ENCODE data around the gene GPRC5B.

Gene GPRC5B

DNA sequence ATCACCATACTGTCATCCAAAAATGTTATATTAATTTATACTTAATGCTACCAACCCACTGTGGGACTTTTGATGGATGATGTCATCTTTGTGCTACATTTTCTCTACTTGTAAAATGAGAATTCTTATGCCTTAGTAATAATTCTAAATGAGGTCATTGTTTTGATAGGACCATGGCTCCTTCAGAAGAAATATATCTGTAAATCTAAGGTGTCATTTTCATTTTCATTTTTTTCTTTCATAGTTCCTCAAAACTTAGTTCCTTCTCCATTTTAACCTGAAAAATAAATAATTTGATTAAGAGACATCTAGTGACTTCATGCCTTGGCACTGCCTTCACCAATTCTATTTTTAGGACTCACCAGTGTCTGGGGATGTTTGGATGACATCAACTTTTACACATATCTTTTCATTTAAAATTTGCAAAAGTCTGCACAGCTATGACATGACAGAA lies 48.7 kb downstream of the GPRC5B start:
- no peak for TF ChIP-seq CTCF (IDR thresholded peaks at IDR 0.05; ENCODE audit: low read depth, low read length, missing control alignments)
- H3K4me3 ChIP-seq (ENCODE audit: low read depth, low read length), result no peak overlapping the region
- no peak for DNase-seq (ENCODE audit: low read depth)

GRCh38 chr16:19835196-19835595 lies 49.5 kb downstream of the GPRC5B start:
- H3K4me3 ChIP-seq (ENCODE audit: low read depth, low read length), result no peak overlapping the region
- TF ChIP-seq CTCF (IDR thresholded peaks at IDR 0.05; ENCODE audit: low read depth, low read length, missing control alignments), result no peak
- DNase-seq (ENCODE audit: low read depth), result no peak

GRCh38 chr16:19833581-19833980 lies 51.1 kb downstream of the GPRC5B start:
- no peak overlapping the region for H3K4me3 ChIP-seq (ENCODE audit: low read depth, low read length)
- no peak for DNase-seq (ENCODE audit: low read depth)
- TF ChIP-seq CTCF (IDR thresholded peaks at IDR 0.05; ENCODE audit: low read depth, low read length, missing control alignments), result no peak

DNA sequence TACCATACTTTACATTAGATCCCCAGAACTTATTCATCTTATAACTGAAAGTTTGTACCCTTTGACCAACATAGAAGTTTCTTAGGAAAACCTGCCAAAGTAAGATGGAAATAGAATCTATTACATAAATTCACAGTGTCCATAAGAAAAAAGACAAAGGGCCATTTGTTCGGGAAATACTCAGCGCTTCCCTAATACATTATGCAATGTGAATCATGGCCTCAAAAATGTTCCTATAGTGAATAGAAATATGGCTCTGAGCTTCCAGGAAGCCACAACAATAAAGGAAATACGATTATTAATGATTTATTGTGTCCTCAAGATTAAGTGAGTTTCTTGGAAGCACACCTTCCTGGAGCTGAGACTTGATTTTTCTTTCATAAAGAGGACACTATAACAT lies 51.5 kb downstream of the GPRC5B start:
- DNase-seq (ENCODE audit: low read depth), result no peak
- H3K4me3 ChIP-seq (ENCODE audit: low read depth, low read length), result no peak overlapping the region
- TF ChIP-seq CTCF (IDR thresholded peaks at IDR 0.05; ENCODE audit: low read depth, low read length, missing control alignments), result no peak

DNA sequence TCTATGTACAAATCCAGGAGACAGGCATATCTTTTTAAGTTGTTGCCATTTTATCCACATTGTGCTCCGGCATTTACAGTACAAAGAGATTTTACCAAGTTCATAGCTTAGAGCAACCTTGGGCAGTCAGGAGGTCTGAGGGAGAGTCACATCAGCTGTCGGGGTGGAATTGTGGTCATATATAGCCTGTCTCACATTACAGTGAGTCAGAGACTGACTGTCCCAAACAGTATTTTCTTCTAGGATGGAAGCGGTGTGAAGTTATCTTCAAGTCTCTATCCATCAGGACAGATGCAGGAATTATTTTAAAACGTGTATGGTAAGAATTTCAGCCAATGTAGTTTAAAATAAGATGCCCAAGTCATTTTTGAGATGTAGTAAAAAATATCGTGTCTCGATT lies 53.0 kb downstream of the GPRC5B start:
- TF ChIP-seq CTCF (IDR thresholded peaks at IDR 0.05; ENCODE audit: low read depth, low read length, missing control alignments), result no peak
- no peak overlapping the region for H3K4me3 ChIP-seq (ENCODE audit: low read depth, low read length)
- no peak for DNase-seq (ENCODE audit: low read depth)

- no peak for TF ChIP-seq CTCF (IDR thresholded peaks at IDR 0.05; ENCODE audit: low read depth, low read length, missing control alignments)
- H3K4me3 ChIP-seq (ENCODE audit: low read depth, low read length), result no peak overlapping the region
- no peak for DNase-seq (ENCODE audit: low read depth)
Measured at GRCh38 chr16:19830902-19831560, 53.6 kb downstream of the GPRC5B start.
